CD4-positive, alpha-beta T cell treated with Interleukin-4 for 4 hours (primary cell): ENCODE results near the gene ERC2.
"Not testable (repeated sequence)": the region's sequence is repeated elsewhere in the genome, so short reads cannot be mapped to it uniquely, and the experiment has no call there.

Experiments used
- DNase-seq: peaks from one replicate; pipeline ENCODE4 v3.0.0-alpha.2; 2020

ERC2 gene

GRCh38 chr3:56468184-56469106 is at the start of gene ERC2:
Gene ERC2 (minus strand): TSS chr3:56468467.
- no peak for DNase-seq

- DNase-seq: no peak
Measured at GRCh38 chr3:56502738-56503137, 34.5 kb upstream of the ERC2 start.

GRCh38 chr3:56496376-56496775 is 28.1 kb upstream of the ERC2 start:
- DNase-seq: not testable (repeated sequence)

- DNase-seq: peak; percentile 80
Measured at GRCh38 chr3:56494679-56495322, 26.5 kb upstream of the ERC2 start.

- DNase-seq: no peak
Measured at GRCh38 chr3:56491566-56491965, 23.3 kb upstream of the ERC2 start.

GRCh38 chr3:56488812-56489600 is 20.7 kb upstream of the ERC2 start:
- no peak for DNase-seq

GRCh38 chr3:56484525-56485032 is 16.3 kb upstream of the ERC2 start:
- no peak for DNase-seq

GRCh38 chr3:56484122-56484521 is 15.9 kb upstream of the ERC2 start:
- DNase-seq: no peak

- DNase-seq: no peak
Measured at GRCh38 chr3:56477646-56478045, 9.4 kb upstream of the ERC2 start.

GRCh38 chr3:56476771-56477170 is 8.5 kb upstream of the ERC2 start:
- no peak for DNase-seq

GRCh38 chr3:56471771-56472170 is 3.5 kb upstream of the ERC2 start:
- no peak for DNase-seq

- no peak for DNase-seq
Measured at GRCh38 chr3:56469141-56469540, 874 bp upstream of the ERC2 start.

GRCh38 chr3:56467801-56468183 is 475 bp downstream of the ERC2 start:
- no peak for DNase-seq

- peak; percentile 9 for DNase-seq
Measured at GRCh38 chr3:56467108-56467507, 1.2 kb downstream of the ERC2 start.

- DNase-seq: no peak
Measured at GRCh38 chr3:56459719-56460118, 8.5 kb downstream of the ERC2 start.

- no peak for DNase-seq
Measured at GRCh38 chr3:56459104-56459496, 9.2 kb downstream of the ERC2 start.

GRCh38 chr3:56458496-56459103 is 9.7 kb downstream of the ERC2 start:
- no peak for DNase-seq

GRCh38 chr3:56456117-56456516 is 12.2 kb downstream of the ERC2 start:
- DNase-seq: no peak

GRCh38 chr3:56453011-56453410 is 15.3 kb downstream of the ERC2 start:
- no peak for DNase-seq

GRCh38 chr3:56452085-56452484 is 16.2 kb downstream of the ERC2 start:
- DNase-seq: no peak

GRCh38 chr3:56443372-56443771 is 24.9 kb downstream of the ERC2 start:
- DNase-seq: no peak

- DNase-seq: no peak
Measured at GRCh38 chr3:56428667-56429066, 39.6 kb downstream of the ERC2 start.

GRCh38 chr3:56424885-56425284 is 43.4 kb downstream of the ERC2 start:
- DNase-seq: no peak
